NCI-H2081 treated with DMSO at 0.1 percent for 48 hours (cell line): Measurements from ENCODE around the gene RETSAT.
"Not testable (repeated sequence)": the region's sequence is repeated elsewhere in the genome, so short reads cannot be mapped to it uniquely, and the experiment has no call there.

Experiments
- DNase-seq: peaks from one replicate; lab custom pipeline; 2025; lab: John Stamatoyannopoulos, UW

Gene RETSAT

GRCh38 chr2:85330839-85331636 lies 23.3 kb downstream of the RETSAT start:
- DNase-seq: no peak

DNA sequence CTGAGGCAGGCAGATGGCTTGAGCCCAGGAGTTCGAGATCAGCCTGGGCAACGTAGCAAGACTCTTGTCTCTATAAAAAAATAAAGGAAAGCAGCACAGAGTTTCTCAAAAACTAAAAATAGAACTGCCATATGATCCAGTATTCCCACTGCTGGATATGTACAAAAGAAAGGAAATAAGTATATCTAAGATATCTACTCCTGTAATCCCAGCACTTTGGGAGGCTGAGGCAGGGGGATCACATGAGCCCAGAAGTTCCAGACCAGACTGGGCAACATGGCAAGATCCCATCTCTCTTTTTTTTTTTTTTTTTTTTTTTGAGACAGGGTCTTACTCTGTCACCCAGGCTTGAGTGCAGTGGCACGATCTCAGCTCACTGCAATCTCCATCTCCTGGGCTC lies 24.6 kb downstream of the RETSAT start:
- DNase-seq: not testable (repeated sequence)

DNA sequence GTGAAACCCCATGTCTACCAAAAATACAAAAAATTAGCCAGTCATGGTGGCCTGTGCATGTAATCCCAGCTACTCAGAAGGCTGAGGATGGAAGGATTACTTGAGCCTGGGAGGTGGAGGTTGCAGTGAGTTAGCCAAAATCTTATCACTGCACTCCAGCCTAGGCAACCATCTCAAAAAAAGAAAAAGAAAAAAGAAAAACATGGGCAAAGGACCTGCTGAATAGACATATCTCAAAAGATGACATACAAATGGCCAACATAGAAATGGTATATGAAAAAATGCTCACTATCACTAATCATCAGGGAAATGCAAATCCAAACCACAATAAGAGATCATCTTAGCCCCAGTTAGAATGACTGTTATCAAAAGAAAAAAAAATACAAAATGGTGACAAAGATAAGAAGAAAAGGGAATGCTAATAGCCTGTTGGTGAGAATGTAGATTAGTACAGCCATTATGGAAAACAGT lies 25.1 kb downstream of the RETSAT start:
- no peak for DNase-seq

DNA sequence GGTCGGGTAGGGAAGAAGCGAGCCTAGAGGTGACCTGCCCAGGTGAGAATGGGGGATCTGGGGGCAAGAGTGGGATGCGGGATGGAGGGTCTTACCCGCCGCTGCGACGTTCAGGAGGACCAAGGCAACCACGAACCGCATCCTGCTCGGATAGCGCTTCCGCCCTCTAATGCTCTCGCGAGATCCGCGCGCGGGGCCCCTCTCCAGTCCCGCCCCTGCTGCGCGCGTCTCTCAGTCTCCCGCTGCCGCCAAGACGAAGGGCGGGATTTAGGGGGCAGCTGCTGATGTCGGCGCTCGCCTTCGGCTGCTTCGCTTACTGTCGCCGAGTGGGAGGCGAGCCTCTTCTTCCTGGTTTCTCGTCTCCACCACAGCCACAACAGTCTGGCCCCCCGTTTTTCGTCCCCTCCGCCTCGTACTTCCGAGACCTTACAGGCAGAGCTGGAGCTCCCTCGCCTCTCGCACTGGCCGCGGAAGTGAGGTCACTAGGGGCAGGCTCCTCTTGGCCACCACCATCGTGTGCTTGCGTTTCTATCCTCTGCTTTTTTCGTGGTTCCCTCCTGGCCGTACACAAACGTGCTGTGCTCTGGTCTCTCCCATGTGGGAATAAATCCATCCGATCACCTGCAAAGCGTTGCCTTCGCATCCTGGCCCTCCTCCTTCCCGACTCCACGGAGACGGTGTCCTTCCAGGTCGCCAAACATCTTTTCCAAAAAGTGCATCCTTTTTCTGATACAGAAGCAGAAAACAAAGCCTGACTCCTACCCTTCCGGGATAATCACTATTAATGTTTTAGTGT lies 26.3 kb downstream of the RETSAT start, which contains the start of gene TGOLN2:
TSS of gene TGOLN2 (minus strand) at position 168 of the 796 bp plus-strand sequence. CDS start at position 141, 27 bp downstream.
- DNase-seq: peak; percentile 56

DNA sequence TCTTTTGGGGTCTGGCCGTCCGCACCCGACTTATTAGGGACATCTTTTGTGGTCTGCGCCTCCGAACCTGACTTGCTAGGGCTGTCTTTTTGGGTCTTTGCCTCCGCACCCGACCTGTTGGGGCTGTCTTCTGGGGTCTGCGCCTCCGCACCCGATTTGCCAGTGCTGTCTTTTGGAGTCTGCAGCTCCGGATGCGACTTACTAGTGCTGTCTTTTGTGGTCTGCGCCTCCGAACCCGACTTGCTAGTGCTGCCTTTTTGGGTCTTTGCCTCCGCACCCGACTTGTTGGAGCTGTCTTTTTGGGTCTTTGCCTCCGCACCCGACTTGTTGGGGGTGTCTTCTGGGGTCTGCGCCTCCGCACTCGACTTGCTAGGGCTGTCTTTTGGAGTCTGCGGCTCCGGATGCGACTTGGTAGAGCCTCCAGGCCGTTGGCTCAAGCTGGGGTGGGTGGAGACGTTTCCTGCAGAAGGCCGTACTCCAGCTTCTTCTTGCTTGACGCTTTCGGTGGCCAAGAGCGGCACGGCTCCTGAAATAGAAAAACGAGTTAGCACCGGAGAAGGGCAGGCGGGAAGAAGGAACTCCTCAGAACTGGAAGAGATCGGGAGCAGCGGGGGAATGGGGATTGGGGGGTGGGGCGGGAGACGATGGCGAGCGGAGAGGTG lies 27.0 kb downstream of the RETSAT start:
- no peak for DNase-seq

- no peak for DNase-seq
Measured at GRCh38 chr2:85326406-85327159, 27.7 kb downstream of the RETSAT start.

DNA sequence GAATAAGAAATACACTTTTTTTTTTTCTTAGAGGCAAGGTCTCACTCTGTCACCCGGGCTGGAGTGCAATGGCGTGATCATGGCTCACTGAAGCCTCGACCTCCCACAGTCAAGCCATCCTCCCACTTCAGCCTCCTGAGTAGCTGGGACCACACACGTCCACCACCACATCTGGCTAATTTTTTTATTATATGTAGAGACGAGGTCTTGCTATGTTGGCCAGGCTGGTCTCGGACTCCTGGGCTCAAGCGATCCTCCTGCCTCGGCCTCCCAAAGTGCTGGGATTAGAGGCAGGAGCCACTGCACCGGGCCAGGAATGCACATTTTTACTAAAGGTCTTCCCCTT lies 28.9 kb downstream of the RETSAT start:
- DNase-seq: no peak

- no peak for DNase-seq
Measured at GRCh38 chr2:85324639-85325465, 29.5 kb downstream of the RETSAT start.

DNA sequence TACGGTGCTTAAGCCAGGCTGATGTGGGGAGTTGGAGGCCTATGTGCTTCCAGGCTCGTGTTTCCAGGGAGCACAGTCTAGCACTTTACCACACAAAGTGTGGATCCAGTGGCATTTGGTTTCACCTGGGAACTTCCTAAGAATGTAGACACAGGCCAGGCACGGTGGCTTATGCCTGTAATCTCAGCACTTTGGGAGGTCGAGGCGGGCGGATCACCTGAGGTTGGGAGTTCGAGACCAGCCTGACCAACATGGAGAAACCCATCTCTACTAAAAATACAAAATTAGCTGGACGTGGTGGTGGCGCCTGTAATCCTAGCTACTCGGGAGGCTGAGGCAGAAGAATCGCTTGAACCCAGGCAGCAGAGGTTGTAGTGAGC lies 30.4 kb downstream of the RETSAT start:
- DNase-seq: not testable (repeated sequence)

DNA sequence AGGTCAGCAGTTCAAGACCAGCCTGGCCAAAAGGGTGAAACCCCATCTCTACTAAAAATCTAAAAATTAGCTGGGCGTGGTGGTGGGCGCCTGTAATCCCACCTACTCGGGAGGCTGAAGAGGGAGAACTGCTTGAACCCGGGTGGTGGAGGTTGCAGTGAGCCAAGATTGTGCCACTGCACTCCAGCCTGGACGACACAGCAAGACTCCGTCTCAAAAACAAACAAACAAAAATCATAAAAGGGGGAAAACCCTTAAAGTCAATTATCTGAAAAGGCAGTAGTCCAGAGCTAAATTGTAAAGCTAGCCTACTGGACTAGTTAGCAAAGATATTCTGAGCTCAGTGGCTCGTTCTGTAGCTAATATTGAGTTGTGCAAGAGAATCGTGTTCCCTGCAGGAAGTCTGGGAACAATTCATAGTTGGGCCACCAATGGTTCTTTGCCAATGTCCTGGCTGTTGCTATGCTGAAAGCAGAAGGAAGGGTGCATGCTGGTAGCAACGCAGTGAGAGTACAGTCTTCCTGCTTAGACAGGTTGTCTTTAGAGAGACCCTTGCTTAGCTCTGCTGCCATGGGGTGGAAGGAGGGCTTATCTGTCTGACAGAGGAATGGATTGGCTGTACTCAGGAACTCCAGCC lies 30.9 kb downstream of the RETSAT start:
- DNase-seq: no peak

DNA sequence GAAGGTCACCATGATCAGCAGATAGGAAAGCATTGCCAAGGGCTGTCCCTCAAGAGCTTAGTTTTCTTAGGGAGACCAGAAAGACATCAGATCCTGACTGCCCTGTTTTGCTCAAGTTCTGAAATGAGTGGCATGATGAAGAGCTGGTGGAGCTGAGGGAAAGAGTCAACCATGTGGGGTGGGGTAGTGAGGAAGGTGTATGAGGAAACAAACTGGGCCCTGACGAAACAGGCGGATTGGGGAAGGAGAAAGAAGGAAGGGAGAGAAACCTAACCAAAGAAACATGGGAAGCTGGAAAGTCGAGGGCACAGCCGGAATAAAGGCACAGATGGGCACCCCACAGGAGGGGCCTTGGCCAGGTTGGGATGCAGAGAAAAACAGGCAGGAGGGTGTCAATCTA lies 34.5 kb downstream of the RETSAT start:
- DNase-seq: no peak

- DNase-seq: no peak
Measured at GRCh38 chr2:85318222-85319074, 35.9 kb downstream of the RETSAT start.

DNA sequence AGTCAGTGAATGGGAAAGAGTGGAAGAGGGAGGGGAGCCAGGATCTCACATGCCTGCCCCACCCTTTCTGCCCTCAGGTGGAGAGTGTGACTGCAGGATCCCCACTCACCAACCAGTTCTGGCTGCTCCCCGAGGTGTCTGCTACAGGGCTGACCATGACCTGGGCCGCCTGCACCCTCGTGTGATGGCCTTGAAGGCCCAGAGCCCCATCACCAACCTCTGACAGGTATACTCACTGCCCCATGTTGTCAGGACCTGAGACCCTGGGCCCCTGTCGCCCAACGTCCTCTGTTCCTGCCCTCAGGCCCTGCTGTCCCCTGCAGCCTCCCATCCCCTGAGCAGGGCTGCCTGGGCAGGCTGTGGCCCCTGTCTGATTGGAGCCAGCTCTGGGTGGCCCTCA lies 38.4 kb downstream of the RETSAT start:
- DNase-seq: not testable (repeated sequence)

DNA sequence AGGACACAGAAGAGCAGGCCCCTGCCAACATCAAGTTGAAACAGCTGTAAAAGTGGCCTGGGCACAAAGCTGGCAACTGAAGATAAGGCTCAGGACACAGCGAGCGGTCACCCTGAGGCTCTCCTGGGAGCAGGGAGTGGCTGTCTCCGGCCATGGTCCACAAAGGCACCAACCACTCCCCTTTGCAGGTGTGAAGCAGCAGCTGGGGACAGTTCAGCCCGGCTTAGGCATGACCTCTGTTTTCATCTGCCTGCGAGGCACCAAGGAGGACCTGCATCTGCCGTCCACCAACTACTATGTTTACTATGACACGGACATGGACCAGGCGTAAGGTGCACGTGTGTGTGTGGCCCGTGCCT lies 39.5 kb downstream of the RETSAT start:
- DNase-seq: no peak

- DNase-seq: no peak
Measured at GRCh38 chr2:85312404-85312803, 41.9 kb downstream of the RETSAT start.

GRCh38 chr2:85310330-85310729 lies 44.0 kb downstream of the RETSAT start:
- no peak for DNase-seq

- no peak for DNase-seq
Measured at GRCh38 chr2:85309699-85310321, 44.5 kb downstream of the RETSAT start.

DNA sequence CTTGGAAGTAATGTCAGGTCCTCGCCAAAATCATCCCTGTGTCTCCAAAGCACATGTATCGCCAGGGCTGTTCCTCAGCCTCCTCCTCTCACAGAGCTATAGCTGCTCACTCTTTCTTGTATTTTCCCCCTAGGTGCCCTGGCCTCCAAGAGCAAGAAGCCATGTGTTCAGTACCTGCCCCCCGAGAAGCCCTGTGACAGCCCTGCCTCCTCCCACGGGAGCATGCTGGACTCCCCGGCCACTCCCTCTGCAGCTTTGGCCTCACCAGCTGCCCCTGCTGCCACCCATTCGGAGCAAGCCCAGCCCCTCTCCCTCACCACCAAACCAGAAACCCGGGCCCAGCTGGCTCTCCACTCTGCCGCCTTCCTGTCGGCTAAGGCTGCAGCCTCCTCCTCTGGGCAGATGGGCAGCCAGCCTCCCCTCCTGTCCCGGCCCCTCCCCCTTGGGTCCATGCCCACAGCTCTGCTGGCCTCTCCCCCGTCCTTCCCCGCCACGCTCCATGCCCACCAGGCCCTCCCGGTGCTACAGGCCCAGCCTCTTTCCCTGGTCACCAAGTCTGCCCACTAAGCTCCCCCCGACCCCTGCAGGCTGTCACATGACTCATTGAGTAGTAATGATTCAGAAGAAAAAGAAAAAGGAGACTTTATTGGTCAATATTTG lies 45.3 kb downstream of the RETSAT start:
- DNase-seq: no peak

DNA sequence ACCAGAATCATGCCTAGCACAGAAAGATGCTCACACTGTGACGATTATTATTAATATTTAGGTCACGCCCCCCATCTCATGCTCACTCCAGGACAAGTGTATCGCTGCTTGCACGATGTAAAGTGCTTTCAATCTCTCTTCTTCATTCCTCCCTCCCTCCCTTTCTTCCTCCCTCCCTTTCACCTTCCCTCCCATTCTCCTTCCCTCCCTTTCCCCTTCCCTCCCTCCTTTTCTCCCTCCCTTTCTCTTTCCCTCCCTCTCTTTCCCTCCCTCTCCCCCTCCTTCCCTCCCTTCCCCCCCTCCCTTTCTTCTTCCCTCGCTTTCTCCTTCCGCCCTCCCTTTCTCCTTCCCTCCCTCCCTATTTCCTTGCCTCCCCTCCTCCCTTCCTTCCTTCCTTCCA lies 46.1 kb downstream of the RETSAT start:
- DNase-seq: no peak
